ENCODE results near the gene GSG1L. TPM values are rescaled to one million over a fixed set of nuclear protein-coding genes. Genes with fewer than 3 reads are reported as not detected.

GSG1L gene
- polyA plus RNA-seq, 1 donor (not counting 4 experiments of a cell fraction or from before 2014, with no cell fraction given): not detected

DNA sequence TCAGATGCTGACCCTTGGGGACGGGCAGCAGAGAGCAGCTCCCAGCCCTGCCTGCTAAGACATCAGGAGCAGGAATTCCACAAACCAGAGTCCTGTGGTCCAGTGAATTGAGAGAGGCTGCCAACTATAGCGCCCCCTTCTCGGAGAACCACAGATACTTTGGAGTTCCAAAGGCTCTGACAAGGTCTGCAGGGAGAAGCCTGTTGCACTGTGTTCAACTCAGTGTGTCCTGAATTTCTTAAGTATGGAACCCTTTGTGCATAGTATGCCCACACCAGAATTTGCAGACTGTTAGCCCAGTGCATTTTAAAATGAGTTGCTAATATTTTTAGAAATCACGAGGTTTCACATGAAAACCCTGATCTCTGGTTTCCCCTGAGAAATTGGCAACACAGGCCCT is 290.2 kb downstream of the GSG1L start:
- H3K4me1 ChIP-seq (ENCODE audit: control insufficient read depth, extremely low read depth, insufficient read depth, low read length): no peaks in the 10 kb centered on the region
- no peaks in the 10 kb centered on the region for H4K20me1 ChIP-seq (ENCODE audit: control insufficient read depth, extremely low read depth, insufficient read depth, low read length)
- H2AFZ ChIP-seq (ENCODE audit: control insufficient read depth, low read length): no peak overlapping the region
- H3K27ac ChIP-seq (ENCODE audit: control insufficient read depth, insufficient read depth, low read length): no peak overlapping the region
- H3K4me2 ChIP-seq (ENCODE audit: control insufficient read depth, extremely low read depth, insufficient read depth, low read depth, low read length): no peak overlapping the region
- no peak overlapping the region for H3K9ac ChIP-seq (ENCODE audit: control insufficient read depth, extremely low read depth, insufficient read depth, low read length)
- dilution Hi-C loops (cut with MboI; ENCODE audit: extremely low pct_ligation_motif_present, low sequenced_read_pairs): no loop called here
- FAIRE-seq: no peak
- H3K27me3 ChIP-seq (ENCODE audit: control insufficient read depth, extremely low read depth, insufficient read depth, low read length): no peaks in the 10 kb centered on the region
- H3K36me3 ChIP-seq (ENCODE audit: control insufficient read depth in 2 of 2, extremely low read depth in 1 of 2, insufficient read depth in 2 of 2, low read length in 2 of 2): peaks cover 0 to 11% of the 10 kb centered on the region in 2 experiments
- H3K79me2 ChIP-seq (ENCODE audit: control insufficient read depth, insufficient read depth, low read length): no peaks in the 10 kb centered on the region
- TF ChIP-seq, protein P1, sequence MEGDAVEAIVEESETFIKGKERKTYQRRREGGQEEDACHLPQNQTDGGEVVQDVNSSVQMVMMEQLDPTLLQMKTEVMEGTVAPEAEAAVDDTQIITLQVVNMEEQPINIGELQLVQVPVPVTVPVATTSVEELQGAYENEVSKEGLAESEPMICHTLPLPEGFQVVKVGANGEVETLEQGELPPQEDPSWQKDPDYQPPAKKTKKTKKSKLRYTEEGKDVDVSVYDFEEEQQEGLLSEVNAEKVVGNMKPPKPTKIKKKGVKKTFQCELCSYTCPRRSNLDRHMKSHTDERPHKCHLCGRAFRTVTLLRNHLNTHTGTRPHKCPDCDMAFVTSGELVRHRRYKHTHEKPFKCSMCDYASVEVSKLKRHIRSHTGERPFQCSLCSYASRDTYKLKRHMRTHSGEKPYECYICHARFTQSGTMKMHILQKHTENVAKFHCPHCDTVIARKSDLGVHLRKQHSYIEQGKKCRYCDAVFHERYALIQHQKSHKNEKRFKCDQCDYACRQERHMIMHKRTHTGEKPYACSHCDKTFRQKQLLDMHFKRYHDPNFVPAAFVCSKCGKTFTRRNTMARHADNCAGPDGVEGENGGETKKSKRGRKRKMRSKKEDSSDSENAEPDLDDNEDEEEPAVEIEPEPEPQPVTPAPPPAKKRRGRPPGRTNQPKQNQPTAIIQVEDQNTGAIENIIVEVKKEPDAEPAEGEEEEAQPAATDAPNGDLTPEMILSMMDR (optimal IDR thresholded peaks at IDR 0.05 in 1 of 3, IDR thresholded peaks at IDR 0.05 in 1 of 3, conservative IDR thresholded peaks at IDR 0.05 in 1 of 3; ENCODE audit: extremely low read depth in 1 of 3, insufficient read depth in 2 of 3, low read length in 3 of 3): no peak
- no peak for TF ChIP-seq EZH2 (IDR thresholded peaks at IDR 0.05; ENCODE audit: low read length)
- no peak for DNase-seq (ENCODE audit: low read depth, low spot score)
- H3K9me3 ChIP-seq (ENCODE audit: control insufficient read depth, low read depth, low read length): no peaks in the 10 kb centered on the region
- H3K9me1 ChIP-seq (ENCODE audit: control insufficient read depth, extremely low read depth, insufficient read depth, low read length): no peaks in the 10 kb centered on the region
- H3K4me3 ChIP-seq (ENCODE audit: control insufficient read depth in 2 of 3, extremely low read depth in 1 of 3, insufficient read depth in 2 of 3, low read depth in 1 of 3, low read length in 3 of 3): no peak overlapping the region

DNA sequence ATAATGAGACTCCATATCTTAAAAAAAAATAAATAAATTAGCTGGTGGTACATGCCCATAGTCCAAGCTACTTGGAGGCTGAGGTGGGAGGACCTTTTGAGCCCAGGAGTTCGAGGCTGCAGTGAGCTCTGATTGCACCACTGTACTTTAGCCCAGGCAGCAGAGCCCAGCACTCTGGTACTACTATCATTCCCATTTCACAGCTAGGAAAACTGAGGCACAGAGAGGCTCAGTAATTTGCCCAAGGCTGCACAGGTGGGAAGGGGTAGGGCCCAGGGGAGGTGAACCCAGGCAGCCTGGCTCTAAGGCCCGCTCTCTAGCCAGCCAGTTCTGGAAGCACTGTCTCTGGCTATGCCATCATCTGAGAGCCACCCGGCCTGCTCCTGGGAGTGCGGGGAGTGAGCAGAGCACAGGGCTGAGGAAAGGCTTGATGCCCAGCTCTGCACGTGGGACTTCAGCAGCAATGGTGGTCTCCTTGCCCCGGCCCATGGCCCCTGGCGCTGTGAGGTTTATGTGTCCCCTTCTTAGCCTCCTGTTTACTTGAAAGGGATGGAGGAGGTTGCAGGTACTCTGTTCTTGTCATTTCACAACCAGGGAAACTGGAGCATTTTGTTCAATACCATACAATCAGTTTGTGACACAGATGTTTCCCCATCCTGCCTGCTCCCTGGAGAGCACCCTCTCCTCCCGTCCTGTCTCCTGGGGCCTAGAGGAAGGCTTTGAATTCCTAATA is 291.3 kb downstream of the GSG1L start:
- Histone ChIP-seq H3K36me3 (ENCODE audit: control insufficient read depth in 2 of 2, extremely low read depth in 1 of 2, insufficient read depth in 2 of 2, low read length in 2 of 2) (peaks cover 0 to 11% of the 10 kb centered on the region in 2 experiments), H3K4me2 (ENCODE audit: control insufficient read depth, extremely low read depth, insufficient read depth, low read depth, low read length) (no peak overlapping the region), H4K20me1 (ENCODE audit: control insufficient read depth, extremely low read depth, insufficient read depth, low read length) (no peaks in the 10 kb centered on the region), H3K9ac (ENCODE audit: control insufficient read depth, extremely low read depth, insufficient read depth, low read length) (no peak overlapping the region), H3K27ac (ENCODE audit: control insufficient read depth, insufficient read depth, low read length) (no peak overlapping the region), H3K9me3 (ENCODE audit: control insufficient read depth, low read depth, low read length) (no peaks in the 10 kb centered on the region), H3K4me3 (ENCODE audit: control insufficient read depth in 2 of 3, extremely low read depth in 1 of 3, insufficient read depth in 2 of 3, low read depth in 1 of 3, low read length in 3 of 3) (no peak overlapping the region), H3K4me1 (ENCODE audit: control insufficient read depth, extremely low read depth, insufficient read depth, low read length) (no peaks in the 10 kb centered on the region), H3K79me2 (ENCODE audit: control insufficient read depth, insufficient read depth, low read length) (no peaks in the 10 kb centered on the region), H2AFZ (ENCODE audit: control insufficient read depth, low read length) (no peak overlapping the region), H3K9me1 (ENCODE audit: control insufficient read depth, extremely low read depth, insufficient read depth, low read length) (no peaks in the 10 kb centered on the region), H3K27me3 (ENCODE audit: control insufficient read depth, extremely low read depth, insufficient read depth, low read length) (no peaks in the 10 kb centered on the region)
- TF ChIP-seq, protein P1 (optimal IDR thresholded peaks at IDR 0.05 in 1 of 3, IDR thresholded peaks at IDR 0.05 in 1 of 3, conservative IDR thresholded peaks at IDR 0.05 in 1 of 3; ENCODE audit: extremely low read depth in 1 of 3, insufficient read depth in 2 of 3, low read length in 3 of 3): no peak
- no peak for TF ChIP-seq EZH2 (IDR thresholded peaks at IDR 0.05; ENCODE audit: low read length)
- FAIRE-seq (no peak), DNase-seq (ENCODE audit: low read depth, low spot score) (no peak)
- dilution Hi-C loops (cut with MboI; ENCODE audit: extremely low pct_ligation_motif_present, low sequenced_read_pairs): no loop called here

All from keratinocyte (primary cell).